Testis (tissue), 3 donors: ENCODE data around the gene CCNF. TPM values are rescaled to one million over a fixed set of nuclear protein-coding genes. Genes with fewer than 3 reads are reported as not detected.

Experiments used
- DNase-seq: peaks from one replicate; pipeline ENCODE4 v3.0.0-alpha.2; 2019
- H3K27ac ChIP-seq, 2 donors: fragments of 200-600 bp; sonication (generic); one replicate each; pipeline ENCODE4 v1.5.1; 2019
- H3K27me3 ChIP-seq: fragments of 200-600 bp; sonication (generic); one replicate; pipeline ENCODE4 v1.5.1; 2019
- H3K36me3 ChIP-seq: fragments of 200-600 bp; sonication (generic); one replicate; pipeline ENCODE4 v1.5.1; 2017; ENCODE audit warnings: low read depth; ENCODE audit errors: missing control alignments
- H3K4me1 ChIP-seq: fragments of 200-600 bp; sonication (generic); one replicate; pipeline ENCODE4 v1.5.1; 2019
- H3K4me3 ChIP-seq, 2 donors: fragments of 200-600 bp; sonication (generic); one replicate each; pipeline ENCODE4 v1.5.1; 2017 to 2019
- H3K9me3 ChIP-seq: fragments of 200-600 bp; sonication (generic); one replicate; pipeline ENCODE4 v1.5.1; 2017
- POLR2A ChIP-seq: fragments of 450-650 bp; IDR thresholded peaks from one replicate; pipeline ENCODE4 v1.6.1; 2017; ENCODE audit warnings: antibody characterized with exemption, mild to moderate bottlenecking, moderate library complexity
- WGBS, 2 donors: methylation state at CpG; one replicate each; pipeline ENCODE4 v1.1.5; 2018; 5-methylcytosine and 5-hydroxymethylcytosine counted together
- intact Hi-C: fragments of 100-400 bp; cut with DNase I; formaldehyde crosslinking; loops from one replicate; pipeline ENCODE4 v1.15.1; 2023; ENCODE audit warnings: low total_unique reads
- microRNA-seq, 2 donors: library from miRNA; unstranded; fragments of <30 nt; microRNA quantifications; one replicate each; pipeline ENCODE4, GENCODE V29; 2016; ENCODE audit warnings: borderline number of aligned reads in 2 of 2, borderline replicate concordance in 1 of 2
- polyA plus RNA-seq: library from polyadenylated mRNA; stranded (reverse); fragments of 350-450 nt; fragmentation: Illumina TruSeq; extraction: RNeasy Lipid Tissue Mini Kit (QIAGEN cat#74804); gene quantifications from one replicate; pipeline ENCODE4 v1.2.3, GENCODE V29; 2014; ENCODE audit warnings: low read depth, low replicate concordance; ENCODE audit not compliant: insufficient read depth
- small RNA-seq, 2 donors: library from RNA; depleted of rRNA; stranded (forward); fragments of <200 nt; gene quantifications; one replicate each; pipeline ENCODE3, GENCODE V24; 2016
- total RNA-seq, 2 donors: library from RNA; depleted of rRNA; stranded (reverse); fragments of >200 nt; gene quantifications; one replicate each; pipeline ENCODE4 v1.2.3, GENCODE V29; 2016
- TF ChIP-seq, protein P1 (sequence below), 3 experiments: fragments of 450-650 bp in 2 of 3; fragments of 200-600 bp in 1 of 3; sonication (generic) in 1 of 3; IDR thresholded peaks; one replicate each; pipeline ENCODE4 v1.5.1; 2016 to 2019; ENCODE audit warnings: antibody characterized with exemption in 3 of 3, mild to moderate bottlenecking in 2 of 3, moderate library complexity in 1 of 3

The CCNF gene
- total and polyA plus RNA-seq, 3 donors from 2014 or later = 6.0 to 10.8 (median 9.4) TPM

DNA sequence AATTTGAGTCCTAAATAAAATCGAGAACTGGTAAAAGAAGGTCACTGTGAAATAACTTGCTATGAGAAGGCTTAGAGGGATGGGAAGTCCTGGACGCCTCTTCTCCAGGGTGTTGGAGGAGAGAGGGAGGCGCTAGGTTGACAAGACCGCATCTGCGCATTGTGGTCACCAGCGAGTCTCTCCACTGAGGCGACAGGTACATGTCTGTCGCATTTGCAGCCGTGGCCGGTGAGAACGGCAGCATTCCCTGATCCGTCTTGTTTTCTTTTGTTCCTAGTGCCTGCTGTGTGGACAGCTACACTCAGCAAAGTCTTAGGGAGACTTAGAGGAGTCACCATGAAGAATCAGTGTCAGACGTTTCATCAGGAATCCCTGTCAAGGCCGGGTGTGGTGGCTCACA lies 76.4 kb downstream of the CCNF start:
- H3K9me3 ChIP-seq = no peaks in the 10 kb centered on the region
- 90% methylated on average over 14 of the region's 14 CpGs for WGBS, 2 donors
- H3K27me3 ChIP-seq = no peaks in the 10 kb centered on the region
- TF ChIP-seq POLR2A = no peak
- TF ChIP-seq, protein P1, sequence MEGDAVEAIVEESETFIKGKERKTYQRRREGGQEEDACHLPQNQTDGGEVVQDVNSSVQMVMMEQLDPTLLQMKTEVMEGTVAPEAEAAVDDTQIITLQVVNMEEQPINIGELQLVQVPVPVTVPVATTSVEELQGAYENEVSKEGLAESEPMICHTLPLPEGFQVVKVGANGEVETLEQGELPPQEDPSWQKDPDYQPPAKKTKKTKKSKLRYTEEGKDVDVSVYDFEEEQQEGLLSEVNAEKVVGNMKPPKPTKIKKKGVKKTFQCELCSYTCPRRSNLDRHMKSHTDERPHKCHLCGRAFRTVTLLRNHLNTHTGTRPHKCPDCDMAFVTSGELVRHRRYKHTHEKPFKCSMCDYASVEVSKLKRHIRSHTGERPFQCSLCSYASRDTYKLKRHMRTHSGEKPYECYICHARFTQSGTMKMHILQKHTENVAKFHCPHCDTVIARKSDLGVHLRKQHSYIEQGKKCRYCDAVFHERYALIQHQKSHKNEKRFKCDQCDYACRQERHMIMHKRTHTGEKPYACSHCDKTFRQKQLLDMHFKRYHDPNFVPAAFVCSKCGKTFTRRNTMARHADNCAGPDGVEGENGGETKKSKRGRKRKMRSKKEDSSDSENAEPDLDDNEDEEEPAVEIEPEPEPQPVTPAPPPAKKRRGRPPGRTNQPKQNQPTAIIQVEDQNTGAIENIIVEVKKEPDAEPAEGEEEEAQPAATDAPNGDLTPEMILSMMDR (IDR thresholded peaks at IDR 0.05) = no peak
- no peak overlapping the region for H3K27ac ChIP-seq
- no peak overlapping the region for H3K4me3 ChIP-seq
- no peaks in the 10 kb centered on the region for H3K36me3 ChIP-seq
- intact Hi-C loops = no loop called here
- DNase-seq = no peak
- peaks cover 15% of the 10 kb centered on the region for H3K4me1 ChIP-seq

DNA sequence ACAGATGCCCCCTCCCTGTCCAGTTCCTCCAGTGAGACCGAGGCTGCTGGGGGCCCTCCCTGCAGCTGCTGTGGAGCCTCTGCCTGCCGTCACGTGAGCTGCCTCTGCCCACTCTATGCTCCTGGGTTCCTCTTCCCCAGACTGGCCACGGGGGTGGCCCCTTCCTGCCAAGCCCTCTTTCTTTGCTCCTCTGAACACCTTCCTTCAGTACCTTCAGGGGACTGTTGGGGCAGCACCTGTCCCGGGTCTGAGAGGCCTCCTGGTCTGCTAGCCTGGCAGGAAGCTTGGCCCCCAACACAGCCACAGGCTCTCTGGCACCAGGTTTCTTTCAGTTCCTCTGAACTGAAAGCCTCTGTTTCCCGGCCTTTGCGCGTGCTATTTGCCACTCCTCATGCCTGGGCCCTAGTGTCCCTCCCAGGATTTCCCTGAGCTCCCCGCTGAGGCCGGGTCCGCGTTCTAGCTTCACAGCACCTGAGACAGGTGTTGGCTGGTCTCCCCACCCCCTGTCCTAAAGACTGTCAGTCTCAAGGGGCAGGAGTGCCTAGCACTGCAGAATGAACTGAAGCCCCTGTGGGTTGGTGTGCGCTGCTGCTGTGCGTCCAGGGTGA lies 77.9 kb downstream of the CCNF start:
- Histone ChIP-seq H3K36me3 (no peaks in the 10 kb centered on the region), H3K27ac (peak overlapping the region in 1 of 2 donors; percentile 50), H3K9me3 (no peaks in the 10 kb centered on the region), H3K4me3 (no peak overlapping the region), H3K4me1 (peaks cover 7% of the 10 kb centered on the region), H3K27me3 (no peaks in the 10 kb centered on the region)
- WGBS, 2 donors = 86% methylated on average over 13 to 14 of the region's 14 CpGs
- intact Hi-C loops = no loop called here
- no peak for TF ChIP-seq POLR2A
- TF ChIP-seq, protein P1 (IDR thresholded peaks at IDR 0.05) = no peak
- DNase-seq = no peak

DNA sequence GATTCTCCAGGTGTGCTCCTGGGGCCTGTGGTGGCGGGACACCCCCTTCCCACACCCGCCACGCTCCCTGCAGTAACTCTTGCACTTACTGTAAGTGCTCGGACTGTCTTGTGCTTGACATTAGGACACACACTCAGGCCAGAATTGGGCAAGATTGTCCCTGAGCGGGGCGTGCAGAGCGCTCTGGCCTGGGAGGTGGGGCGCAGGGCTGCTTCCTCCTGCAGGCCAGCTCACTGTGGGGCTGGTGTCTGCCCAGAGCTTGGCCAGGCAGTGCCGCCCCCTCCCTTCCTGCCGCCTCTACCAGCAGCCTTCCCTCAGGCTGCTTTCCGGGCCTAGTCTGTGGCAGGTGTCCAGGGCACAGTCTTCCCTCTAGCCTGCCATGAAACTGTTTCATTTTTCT lies 78.4 kb downstream of the CCNF start:
- intact Hi-C loops = no loop called here
- no peaks in the 10 kb centered on the region for H3K36me3 ChIP-seq
- no peak overlapping the region for H3K4me3 ChIP-seq
- H3K9me3 ChIP-seq = no peaks in the 10 kb centered on the region
- H3K4me1 ChIP-seq = peaks cover 9% of the 10 kb centered on the region
- TF ChIP-seq POLR2A = no peak
- TF ChIP-seq, protein P1 (IDR thresholded peaks at IDR 0.05) = no peak
- no peaks in the 10 kb centered on the region for H3K27me3 ChIP-seq
- WGBS, 2 donors = 91 to 93% methylated on average over 11 of the region's 11 CpGs
- no peak for DNase-seq
- peak overlapping the region in 1 of 2 donors; percentile 50 for H3K27ac ChIP-seq

Small RNA genes within 50 kb of the gene (microRNA-seq; reads per million reads assigned to microRNA genes)
- 0 reads per million in 2 donors for gene MIR6767
- 0 to 0.69 reads per million in 2 donors for gene MIR6768

Small RNA genes within 50 kb of the gene (small RNA-seq; reads per million reads assigned to genes)
- 0 reads per million in 2 donors for gene MIR6768

Other genes starting within 250 kb of the CCNF start
- 100 to 1,000 TPM in 1 of 2 donors, 1 to 10 TPM in 1; 6.4 to 159 TPM for gene CASKIN1, start 232.8 kb upstream of the CCNF start, total RNA-seq
- gene CASKIN1, start 232.8 kb upstream of the CCNF start, polyA plus RNA-seq = 2.1 TPM
- 100 to 1,000 TPM in 1 of 2 donors, 10 to 100 TPM in 1; 95.4 to 113 TPM for gene MLST8, start 224.0 kb upstream of the CCNF start, total RNA-seq
- 89.0 TPM for gene MLST8, start 224.0 kb upstream of the CCNF start, polyA plus RNA-seq
- 10 to 100 TPM; 37.8 to 66.5 TPM for gene BRICD5, start 218.6 kb upstream of the CCNF start, total RNA-seq
- 25.1 TPM for gene BRICD5, start 218.6 kb upstream of the CCNF start, polyA plus RNA-seq
- gene PGP, start 214.6 kb upstream of the CCNF start, total RNA-seq = 100 to 1,000 TPM in 1 of 2 donors, 10 to 100 TPM in 1; 50.0 to 118 TPM
- 56.3 TPM for gene PGP, start 214.6 kb upstream of the CCNF start, polyA plus RNA-seq
- gene E4F1, start 205.9 kb upstream of the CCNF start, total RNA-seq = 10 to 100 TPM; 57.4 to 69.4 TPM
- gene E4F1, start 205.9 kb upstream of the CCNF start, polyA plus RNA-seq = 20.0 TPM
- gene DNASE1L2, start 193.0 kb upstream of the CCNF start, total RNA-seq = 1 to 10 TPM; 2.5 to 3.5 TPM
- gene DNASE1L2, start 193.0 kb upstream of the CCNF start, polyA plus RNA-seq = 1.1 TPM
- 10 to 100 TPM; 36.1 to 39.0 TPM for gene ECI1, start 177.9 kb upstream of the CCNF start, total RNA-seq
- gene ECI1, start 177.9 kb upstream of the CCNF start, polyA plus RNA-seq = 25.5 TPM
- gene RNPS1, start 161.3 kb upstream of the CCNF start, total RNA-seq = 100 to 1,000 TPM; 261 to 294 TPM
- 197 TPM for gene RNPS1, start 161.3 kb upstream of the CCNF start, polyA plus RNA-seq
- 10 to 100 TPM; 35.1 to 38.1 TPM for gene ABCA3, start 88.7 kb upstream of the CCNF start, total RNA-seq
- gene ABCA3, start 88.7 kb upstream of the CCNF start, polyA plus RNA-seq = 24.5 TPM
- gene TEDC2, start 30.7 kb downstream of the CCNF start, total RNA-seq = 10 to 100 TPM; 18.0 to 19.4 TPM
- 7.7 TPM for gene TEDC2, start 30.7 kb downstream of the CCNF start, polyA plus RNA-seq
- gene NTN3, start 41.9 kb downstream of the CCNF start, total RNA-seq = 1 to 10 TPM; 1.1 to 1.7 TPM
- gene NTN3, start 41.9 kb downstream of the CCNF start, polyA plus RNA-seq = not detected
- gene TBC1D24, start 45.7 kb downstream of the CCNF start, total RNA-seq = 10 to 100 TPM; 11.2 to 13.5 TPM
- gene TBC1D24, start 45.7 kb downstream of the CCNF start, polyA plus RNA-seq = 5.3 TPM
- gene ATP6V0C, start 84.5 kb downstream of the CCNF start, total RNA-seq = 100 to 1,000 TPM; 180 to 190 TPM
- gene ATP6V0C, start 84.5 kb downstream of the CCNF start, polyA plus RNA-seq = 182 TPM
- 10 to 100 TPM; 72.8 to 78.8 TPM for gene AMDHD2, start 90.9 kb downstream of the CCNF start, total RNA-seq
- 58.6 TPM for gene AMDHD2, start 90.9 kb downstream of the CCNF start, polyA plus RNA-seq
- 1 to 10 TPM; 5.4 to 5.5 TPM for gene CEMP1, start 102.0 kb downstream of the CCNF start, total RNA-seq
- 1.6 TPM for gene CEMP1, start 102.0 kb downstream of the CCNF start, polyA plus RNA-seq
- 10 to 100 TPM; 61.1 to 75.3 TPM for gene PDPK1, start 108.6 kb downstream of the CCNF start, total RNA-seq
- gene PDPK1, start 108.6 kb downstream of the CCNF start, polyA plus RNA-seq = 53.0 TPM